ENCODE results near the gene EEF1AKMT2. TPM values are rescaled to one million over a fixed set of nuclear protein-coding genes. Genes with fewer than 3 reads are reported as not detected.

EEF1AKMT2 gene
- total RNA-seq, 1 experiment from 2014 or later: 21.6 TPM

- no peaks in the 10 kb centered on the region for H3K4me1 Mint-ChIP-seq
- POLR2A ChIA-PET: interaction anchor here (0.6 kb wide), 1 partner anchor 24 kb away, joined by 3 read pairs; no protein-coding TSS in a partner anchor
- H3K27ac Mint-ChIP-seq: no peak overlapping the region
- no peak for ATAC-seq
- no peaks in the 10 kb centered on the region for H3K9me3 Mint-ChIP-seq
- DNase-seq (ENCODE audit: low spot score): no peak
- TF ChIP-seq ZNF317 (CRISPR knock-in tag; IDR thresholded peaks at IDR 0.05; ENCODE audit: borderline replicate concordance, low read depth): no peak
- CTCF ChIA-PET: no interaction called here
- no peak overlapping the region for H3K4me3 Mint-ChIP-seq
- no peaks in the 10 kb centered on the region for H3K27me3 Mint-ChIP-seq (ENCODE audit: low read depth)
- peaks cover 28% of the 10 kb centered on the region for H3K36me3 Mint-ChIP-seq
Observed at GRCh38 chr10:124837687-124838086, 46.0 kb upstream of the EEF1AKMT2 start.

DNA sequence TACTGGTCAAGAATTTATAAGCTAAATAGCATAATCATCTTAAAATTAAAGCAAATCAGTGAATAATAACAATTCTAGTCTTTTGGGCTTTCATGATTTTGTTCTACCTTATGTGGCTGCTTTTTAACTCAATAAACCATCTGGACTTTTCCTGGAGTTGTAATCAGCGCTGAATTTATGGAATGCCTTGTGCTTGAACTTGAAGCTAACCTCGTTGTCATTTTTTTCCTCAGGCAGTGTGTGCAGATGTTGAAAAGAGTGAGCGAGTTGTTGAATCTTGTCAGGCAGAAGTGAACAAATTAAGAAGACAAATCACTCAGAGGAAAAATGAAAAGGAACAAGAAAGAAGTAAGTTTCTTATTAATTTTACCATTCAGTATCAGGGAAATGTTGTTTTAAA is 39.4 kb upstream of the EEF1AKMT2 start:
- POLR2A ChIA-PET: no interaction called here
- no peak for ATAC-seq
- Mint-ChIP-seq H3K4me1 (no peaks in the 10 kb centered on the region), H3K4me3 (no peak overlapping the region), H3K27ac (no peak overlapping the region), H3K36me3 (peaks cover 68% of the 10 kb centered on the region), H3K9me3 (no peaks in the 10 kb centered on the region), H3K27me3 (ENCODE audit: low read depth) (no peaks in the 10 kb centered on the region)
- TF ChIP-seq, protein P1, sequence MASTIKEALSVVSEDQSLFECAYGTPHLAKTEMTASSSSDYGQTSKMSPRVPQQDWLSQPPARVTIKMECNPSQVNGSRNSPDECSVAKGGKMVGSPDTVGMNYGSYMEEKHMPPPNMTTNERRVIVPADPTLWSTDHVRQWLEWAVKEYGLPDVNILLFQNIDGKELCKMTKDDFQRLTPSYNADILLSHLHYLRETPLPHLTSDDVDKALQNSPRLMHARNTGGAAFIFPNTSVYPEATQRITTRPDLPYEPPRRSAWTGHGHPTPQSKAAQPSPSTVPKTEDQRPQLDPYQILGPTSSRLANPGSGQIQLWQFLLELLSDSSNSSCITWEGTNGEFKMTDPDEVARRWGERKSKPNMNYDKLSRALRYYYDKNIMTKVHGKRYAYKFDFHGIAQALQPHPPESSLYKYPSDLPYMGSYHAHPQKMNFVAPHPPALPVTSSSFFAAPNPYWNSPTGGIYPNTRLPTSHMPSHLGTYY (CRISPR knock-in tag; IDR thresholded peaks at IDR 0.05): no peak
- TF ChIP-seq E2F4 (CRISPR knock-in tag; IDR thresholded peaks at IDR 0.05; ENCODE audit: borderline replicate concordance, low read depth): no peak
- no peak for TF ChIP-seq ZNF423 (CRISPR knock-in tag; IDR thresholded peaks at IDR 0.05)
- no peak for TF ChIP-seq GTF2I (CRISPR knock-in tag; conservative IDR thresholded peaks at IDR 0.05)
- TF ChIP-seq ESRRA (CRISPR knock-in tag; IDR thresholded peaks at IDR 0.05; ENCODE audit: borderline replicate concordance): no peak
- no peak for TF ChIP-seq NR2C2 (CRISPR knock-in tag; IDR thresholded peaks at IDR 0.05)
- no peak for DNase-seq (ENCODE audit: low spot score)
- CTCF ChIA-PET: no interaction called here

DNA sequence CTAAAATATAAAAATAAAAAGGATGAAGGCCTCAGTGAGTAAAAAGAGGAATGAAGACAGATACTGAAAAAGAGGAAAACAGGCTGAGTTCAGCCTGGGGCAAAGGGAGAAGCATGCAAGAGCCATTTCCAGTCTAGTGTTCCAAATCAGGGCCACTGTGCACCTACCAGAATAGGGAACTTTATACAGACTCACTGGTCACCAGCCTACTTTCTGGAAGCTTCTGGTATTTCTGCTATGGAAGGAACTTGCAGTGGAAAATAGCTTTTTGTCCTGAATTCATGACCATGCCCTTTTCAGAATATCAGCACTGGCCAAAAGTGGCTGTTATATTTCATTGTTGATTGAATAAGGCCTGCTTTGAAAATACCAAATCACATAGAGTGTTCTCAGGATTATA is 38.8 kb upstream of the EEF1AKMT2 start:
- no peak for ATAC-seq
- CTCF ChIA-PET: no interaction called here
- no peak for TF ChIP-seq JAZF1 (CRISPR knock-in tag; IDR thresholded peaks at IDR 0.05)
- no peak for DNase-seq (ENCODE audit: low spot score)
- no peaks in the 10 kb centered on the region for H3K27me3 Mint-ChIP-seq (ENCODE audit: low read depth)
- POLR2A ChIA-PET: interaction anchor here (0.6 kb wide), 1 partner anchor 681 kb away, joined by 4 read pairs; no protein-coding TSS in a partner anchor
- H3K4me1 Mint-ChIP-seq: no peaks in the 10 kb centered on the region
- no peak overlapping the region for H3K27ac Mint-ChIP-seq
- H3K9me3 Mint-ChIP-seq: no peaks in the 10 kb centered on the region
- H3K36me3 Mint-ChIP-seq: peaks cover 63% of the 10 kb centered on the region
- no peak overlapping the region for H3K4me3 Mint-ChIP-seq

DNA sequence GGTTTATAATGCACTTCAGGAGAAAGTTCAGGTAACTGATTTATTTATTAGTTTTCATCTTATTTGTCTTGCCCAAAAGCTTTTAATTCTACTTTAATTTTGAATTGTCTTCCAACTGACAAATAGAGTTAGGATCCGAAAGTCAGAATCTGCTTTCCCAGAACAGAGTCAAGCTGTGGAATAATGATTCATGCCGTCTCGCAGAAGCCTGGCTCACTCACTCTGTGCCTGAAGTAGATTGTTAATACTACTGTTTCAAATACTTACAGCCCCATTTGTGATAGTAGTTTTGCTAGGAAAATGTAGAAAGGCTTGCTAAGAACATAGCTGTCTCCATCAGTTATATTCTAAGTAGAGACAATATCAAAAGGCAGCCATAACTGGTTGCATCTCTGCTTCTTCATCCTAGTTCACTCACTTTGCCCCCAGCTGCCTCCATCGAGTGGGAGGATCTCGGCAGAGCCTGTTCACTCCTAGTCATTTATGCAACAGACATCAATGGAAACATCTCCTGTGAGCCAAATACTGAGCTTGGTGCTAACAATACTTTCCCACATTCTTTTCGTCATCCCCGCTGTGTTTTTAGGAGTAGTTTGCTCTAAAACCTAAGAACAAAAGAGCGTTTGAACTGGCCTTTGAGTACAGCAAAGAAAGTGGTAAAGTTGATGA is 37.9 kb upstream of the EEF1AKMT2 start:
- Mint-ChIP-seq H3K9me3 (no peaks in the 10 kb centered on the region), H3K4me3 (no peak overlapping the region), H3K27me3 (ENCODE audit: low read depth) (no peaks in the 10 kb centered on the region), H3K4me1 (no peaks in the 10 kb centered on the region), H3K27ac (no peak overlapping the region), H3K36me3 (peaks cover 54% of the 10 kb centered on the region)
- no peak for DNase-seq (ENCODE audit: low spot score)
- ChIA-PET CTCF (no interaction called here), POLR2A (no interaction called here)
- TF ChIP-seq RORB (CRISPR knock-in tag; IDR thresholded peaks at IDR 0.05): no peak
- no peak for TF ChIP-seq ZNF532 (CRISPR knock-in tag; IDR thresholded peaks at IDR 0.05; ENCODE audit: borderline replicate concordance)
- TF ChIP-seq, protein P2, sequence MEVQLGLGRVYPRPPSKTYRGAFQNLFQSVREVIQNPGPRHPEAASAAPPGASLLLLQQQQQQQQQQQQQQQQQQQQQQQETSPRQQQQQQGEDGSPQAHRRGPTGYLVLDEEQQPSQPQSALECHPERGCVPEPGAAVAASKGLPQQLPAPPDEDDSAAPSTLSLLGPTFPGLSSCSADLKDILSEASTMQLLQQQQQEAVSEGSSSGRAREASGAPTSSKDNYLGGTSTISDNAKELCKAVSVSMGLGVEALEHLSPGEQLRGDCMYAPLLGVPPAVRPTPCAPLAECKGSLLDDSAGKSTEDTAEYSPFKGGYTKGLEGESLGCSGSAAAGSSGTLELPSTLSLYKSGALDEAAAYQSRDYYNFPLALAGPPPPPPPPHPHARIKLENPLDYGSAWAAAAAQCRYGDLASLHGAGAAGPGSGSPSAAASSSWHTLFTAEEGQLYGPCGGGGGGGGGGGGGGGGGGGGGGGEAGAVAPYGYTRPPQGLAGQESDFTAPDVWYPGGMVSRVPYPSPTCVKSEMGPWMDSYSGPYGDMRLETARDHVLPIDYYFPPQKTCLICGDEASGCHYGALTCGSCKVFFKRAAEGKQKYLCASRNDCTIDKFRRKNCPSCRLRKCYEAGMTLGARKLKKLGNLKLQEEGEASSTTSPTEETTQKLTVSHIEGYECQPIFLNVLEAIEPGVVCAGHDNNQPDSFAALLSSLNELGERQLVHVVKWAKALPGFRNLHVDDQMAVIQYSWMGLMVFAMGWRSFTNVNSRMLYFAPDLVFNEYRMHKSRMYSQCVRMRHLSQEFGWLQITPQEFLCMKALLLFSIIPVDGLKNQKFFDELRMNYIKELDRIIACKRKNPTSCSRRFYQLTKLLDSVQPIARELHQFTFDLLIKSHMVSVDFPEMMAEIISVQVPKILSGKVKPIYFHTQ (CRISPR knock-in tag; IDR thresholded peaks at IDR 0.05): no peak
- no peak for TF ChIP-seq NR2C2 (CRISPR knock-in tag; IDR thresholded peaks at IDR 0.05)
- no peak for TF ChIP-seq ETV6 (CRISPR knock-in tag; IDR thresholded peaks at IDR 0.05)
- no peak for TF ChIP-seq HMGXB4 (CRISPR knock-in tag; IDR thresholded peaks at IDR 0.05)
- no peak for TF ChIP-seq ZNF317 (CRISPR knock-in tag; IDR thresholded peaks at IDR 0.05; ENCODE audit: borderline replicate concordance, low read depth)
- TF ChIP-seq NFATC4 (CRISPR knock-in tag; IDR thresholded peaks at IDR 0.05): no peak
- no peak for TF ChIP-seq CBFB (CRISPR knock-in tag; IDR thresholded peaks at IDR 0.05; ENCODE audit: low read depth)
- TF ChIP-seq, protein P3, sequence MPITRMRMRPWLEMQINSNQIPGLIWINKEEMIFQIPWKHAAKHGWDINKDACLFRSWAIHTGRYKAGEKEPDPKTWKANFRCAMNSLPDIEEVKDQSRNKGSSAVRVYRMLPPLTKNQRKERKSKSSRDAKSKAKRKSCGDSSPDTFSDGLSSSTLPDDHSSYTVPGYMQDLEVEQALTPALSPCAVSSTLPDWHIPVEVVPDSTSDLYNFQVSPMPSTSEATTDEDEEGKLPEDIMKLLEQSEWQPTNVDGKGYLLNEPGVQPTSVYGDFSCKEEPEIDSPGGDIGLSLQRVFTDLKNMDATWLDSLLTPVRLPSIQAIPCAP (CRISPR knock-in tag; IDR thresholded peaks at IDR 0.05): no peak
- ATAC-seq: no peak

Data from WTC11 (cell line).